Measurements from ENCODE around the gene CORO2B.
A peak's percentile ranks its signal among the peaks of the same experiment; 100 is the strongest.

GRCh38 chr15:68635141-68635540 lies 56.3 kb downstream of the CORO2B start:
- TF ChIP-seq POLR2AphosphoS5 (IDR thresholded peaks at IDR 0.05) (peak in 1 of 3 donors; percentile 30), POLR2A (IDR thresholded peaks at IDR 0.05) (no peak)
- TF ChIP-seq, protein P1, sequence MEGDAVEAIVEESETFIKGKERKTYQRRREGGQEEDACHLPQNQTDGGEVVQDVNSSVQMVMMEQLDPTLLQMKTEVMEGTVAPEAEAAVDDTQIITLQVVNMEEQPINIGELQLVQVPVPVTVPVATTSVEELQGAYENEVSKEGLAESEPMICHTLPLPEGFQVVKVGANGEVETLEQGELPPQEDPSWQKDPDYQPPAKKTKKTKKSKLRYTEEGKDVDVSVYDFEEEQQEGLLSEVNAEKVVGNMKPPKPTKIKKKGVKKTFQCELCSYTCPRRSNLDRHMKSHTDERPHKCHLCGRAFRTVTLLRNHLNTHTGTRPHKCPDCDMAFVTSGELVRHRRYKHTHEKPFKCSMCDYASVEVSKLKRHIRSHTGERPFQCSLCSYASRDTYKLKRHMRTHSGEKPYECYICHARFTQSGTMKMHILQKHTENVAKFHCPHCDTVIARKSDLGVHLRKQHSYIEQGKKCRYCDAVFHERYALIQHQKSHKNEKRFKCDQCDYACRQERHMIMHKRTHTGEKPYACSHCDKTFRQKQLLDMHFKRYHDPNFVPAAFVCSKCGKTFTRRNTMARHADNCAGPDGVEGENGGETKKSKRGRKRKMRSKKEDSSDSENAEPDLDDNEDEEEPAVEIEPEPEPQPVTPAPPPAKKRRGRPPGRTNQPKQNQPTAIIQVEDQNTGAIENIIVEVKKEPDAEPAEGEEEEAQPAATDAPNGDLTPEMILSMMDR (IDR thresholded peaks at IDR 0.05 in 8 of 11, conservative IDR thresholded peaks at IDR 0.05 in 3 of 11) = no peak
